Fibroblast of the aortic adventitia (primary cell): ENCODE data around the gene TPTE. TPM values are rescaled to one million over a fixed set of nuclear protein-coding genes. Genes with fewer than 3 reads are reported as not detected.
"Not testable (repeated sequence)": the region's sequence is repeated elsewhere in the genome, so short reads cannot be mapped to it uniquely, and the experiment has no call there.

Experiments used
- DNase-seq: peaks from one replicate; pipeline ENCODE4 v3.0.0-alpha.2; 2010; ENCODE audit warnings: low read depth
- H3K4me3 ChIP-seq: 2 replicates; pipeline ENCODE4 v1.5.1; 2011; ENCODE audit warnings: low read depth, mild to moderate bottlenecking, control low read depth, low read length, moderate library complexity
- total RNA-seq: library from RNA; depleted of rRNA; stranded (reverse); fragments of >200 nt; gene quantifications from 2 replicates; pipeline ENCODE4 v1.2.3, GENCODE V29; 2012; ENCODE audit warnings: low replicate concordance
- TF ChIP-seq, protein P1 (sequence below): IDR thresholded peaks from 2 replicates; pipeline ENCODE4 v1.5.1; 2011; ENCODE audit warnings: mild to moderate bottlenecking, low read length, control low read depth, inconsistent platforms; ENCODE audit not compliant: insufficient read depth

Gene TPTE
- total RNA-seq: not detected in 2 replicates

DNA sequence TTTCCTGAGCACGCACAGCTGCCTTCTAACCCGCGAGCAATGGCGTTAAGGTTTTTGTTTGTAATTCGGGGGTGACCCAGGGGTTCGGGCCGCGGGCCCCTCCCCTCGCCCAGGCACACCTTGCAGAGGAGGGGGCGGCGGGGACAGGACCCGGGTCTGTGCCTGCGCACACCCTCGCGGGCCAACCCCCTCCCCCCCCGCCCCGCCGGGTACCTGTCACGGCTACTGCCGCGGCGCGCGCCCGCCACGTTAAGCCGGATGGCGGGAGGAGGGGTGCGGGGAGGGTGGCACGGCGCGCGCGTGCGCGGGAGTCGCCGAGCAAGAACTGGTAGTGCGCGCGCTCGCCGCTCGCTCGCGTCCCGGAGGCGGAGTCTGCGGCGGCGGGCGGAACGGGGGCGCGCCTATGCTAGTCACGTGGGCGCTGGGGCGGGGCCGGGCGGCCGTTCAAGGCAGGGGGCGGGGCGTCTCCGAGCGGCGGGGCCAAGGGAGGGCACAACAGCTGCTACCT, at the start of gene TPTE:
TSS of gene TPTE (plus strand) at position 493 of the 508 bp plus-strand sequence. CDS start 17,141 bp downstream, outside the sequence.
- H3K4me3 ChIP-seq: no peak within 1 kb of the TSS
- DNase-seq: no peak
- TF ChIP-seq, protein P1, sequence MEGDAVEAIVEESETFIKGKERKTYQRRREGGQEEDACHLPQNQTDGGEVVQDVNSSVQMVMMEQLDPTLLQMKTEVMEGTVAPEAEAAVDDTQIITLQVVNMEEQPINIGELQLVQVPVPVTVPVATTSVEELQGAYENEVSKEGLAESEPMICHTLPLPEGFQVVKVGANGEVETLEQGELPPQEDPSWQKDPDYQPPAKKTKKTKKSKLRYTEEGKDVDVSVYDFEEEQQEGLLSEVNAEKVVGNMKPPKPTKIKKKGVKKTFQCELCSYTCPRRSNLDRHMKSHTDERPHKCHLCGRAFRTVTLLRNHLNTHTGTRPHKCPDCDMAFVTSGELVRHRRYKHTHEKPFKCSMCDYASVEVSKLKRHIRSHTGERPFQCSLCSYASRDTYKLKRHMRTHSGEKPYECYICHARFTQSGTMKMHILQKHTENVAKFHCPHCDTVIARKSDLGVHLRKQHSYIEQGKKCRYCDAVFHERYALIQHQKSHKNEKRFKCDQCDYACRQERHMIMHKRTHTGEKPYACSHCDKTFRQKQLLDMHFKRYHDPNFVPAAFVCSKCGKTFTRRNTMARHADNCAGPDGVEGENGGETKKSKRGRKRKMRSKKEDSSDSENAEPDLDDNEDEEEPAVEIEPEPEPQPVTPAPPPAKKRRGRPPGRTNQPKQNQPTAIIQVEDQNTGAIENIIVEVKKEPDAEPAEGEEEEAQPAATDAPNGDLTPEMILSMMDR: no peak

- not testable (repeated sequence) for DNase-seq
Observed at GRCh38 chr21:10471999-10472398, 49.4 kb upstream of the TPTE start.

DNA sequence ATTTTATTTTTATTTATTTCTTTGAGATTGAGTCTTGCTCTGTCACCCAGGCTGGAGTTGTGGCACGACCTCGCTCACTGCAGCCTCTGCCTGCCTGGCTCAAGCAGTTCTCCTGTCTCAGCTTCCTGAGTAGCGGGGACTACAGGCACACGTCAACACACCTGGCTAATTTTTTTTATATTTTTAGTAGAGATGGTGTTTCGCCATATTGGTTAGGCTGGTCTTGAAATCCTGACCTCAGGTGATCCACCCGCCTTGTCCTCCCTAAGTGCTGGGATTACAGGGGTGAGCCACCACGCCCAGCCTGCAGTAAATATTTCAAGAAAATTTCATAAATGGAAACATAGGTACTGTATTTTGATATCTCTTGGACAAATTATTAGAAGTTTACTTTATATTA, 43.6 kb upstream of the TPTE start:
- not testable (repeated sequence) for DNase-seq, H3K4me3 ChIP-seq

More at GRCh38 chr21:10471999-10472398, 49.4 kb upstream of the TPTE start:
- H3K4me3 ChIP-seq: not testable (repeated sequence)

DNA sequence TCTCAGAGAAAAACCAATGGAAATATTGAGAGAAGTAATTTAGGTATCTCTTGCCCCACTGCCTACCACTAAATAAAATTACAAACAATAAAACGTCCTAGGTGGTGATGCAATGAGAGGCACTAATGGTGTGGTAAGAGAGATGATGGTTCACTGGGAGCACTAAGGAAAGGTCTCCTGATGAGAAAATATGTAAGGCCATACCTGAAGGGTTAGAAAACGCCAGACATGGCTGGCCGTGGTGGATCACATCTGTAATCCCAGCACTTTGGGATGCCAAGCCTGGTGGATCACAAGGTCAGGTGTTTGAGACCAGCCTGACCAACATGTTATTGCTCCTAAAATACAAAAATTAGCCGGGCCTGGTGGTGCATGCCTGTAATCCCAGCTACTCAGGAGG, 41.5 kb upstream of the TPTE start:
- H3K4me3 ChIP-seq, DNase-seq: not testable (repeated sequence)

DNA sequence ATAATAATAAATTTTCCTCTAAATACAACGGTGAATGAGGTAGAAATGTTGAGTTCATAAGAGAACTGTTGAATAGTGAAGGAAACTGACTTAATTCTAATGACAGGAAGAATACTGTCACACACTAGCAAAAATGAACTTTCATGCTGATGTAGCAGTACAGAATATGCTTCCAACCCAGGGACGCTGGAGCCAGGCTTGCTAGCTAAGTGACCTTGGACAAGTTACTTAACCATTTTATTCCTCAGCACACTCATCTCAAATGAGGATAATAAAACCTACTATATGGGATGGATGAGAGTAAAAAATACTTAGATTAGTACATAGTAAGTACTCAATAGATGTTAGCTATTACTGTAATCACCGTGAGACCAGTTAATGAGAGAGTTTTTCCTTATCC, 36.5 kb upstream of the TPTE start:
- not testable (repeated sequence) for DNase-seq, H3K4me3 ChIP-seq

- not testable (repeated sequence) for H3K4me3 ChIP-seq, DNase-seq
Observed at GRCh38 chr21:10490453-10490852, 30.9 kb upstream of the TPTE start.

DNA sequence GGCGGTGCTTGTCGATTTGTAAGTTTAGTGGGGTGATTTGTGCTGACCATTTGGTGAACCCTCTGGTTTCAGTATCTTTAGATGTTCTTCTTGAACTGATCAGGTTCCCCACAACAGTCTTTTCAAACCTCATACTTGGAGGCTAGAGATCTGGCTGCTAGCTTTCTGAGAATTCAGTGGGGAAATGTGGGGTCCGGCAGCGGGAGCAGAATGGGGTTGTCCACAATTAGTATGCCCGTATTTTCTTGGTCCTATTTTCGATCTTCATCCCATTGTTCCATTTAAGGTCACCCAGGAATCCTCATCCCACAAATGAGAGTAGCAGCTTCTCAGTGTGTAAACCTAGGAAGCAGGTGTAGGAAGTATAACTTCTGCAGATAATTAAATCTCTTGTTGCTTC, 10.3 kb upstream of the TPTE start:
- no peak overlapping the region for H3K4me3 ChIP-seq
- no peak for DNase-seq
- TF ChIP-seq, protein P1: no peak

GRCh38 chr21:10516889-10517288, 4.5 kb upstream of the TPTE start:
- not testable (repeated sequence) for DNase-seq, H3K4me3 ChIP-seq

DNA sequence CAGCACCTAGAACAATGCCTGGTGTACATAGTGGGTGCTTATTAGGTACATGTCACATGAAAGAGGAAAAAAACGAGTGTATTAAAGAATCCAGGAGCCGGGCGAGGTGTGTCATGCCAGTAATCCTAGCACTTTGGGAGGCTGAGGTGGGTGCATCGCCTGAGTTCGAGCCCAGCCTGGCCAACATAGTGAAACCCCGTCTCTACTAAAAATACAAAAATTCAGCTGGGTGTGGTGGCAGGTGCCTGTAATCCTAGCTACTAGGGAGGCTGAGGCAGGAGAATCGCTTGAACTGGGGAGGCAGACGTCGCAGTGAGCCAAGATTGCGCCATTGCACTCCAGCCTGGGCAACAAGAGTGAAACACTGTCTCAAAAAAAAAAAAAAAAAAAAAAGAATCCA, 3.5 kb upstream of the TPTE start:
- not testable (repeated sequence) for DNase-seq, H3K4me3 ChIP-seq

DNA sequence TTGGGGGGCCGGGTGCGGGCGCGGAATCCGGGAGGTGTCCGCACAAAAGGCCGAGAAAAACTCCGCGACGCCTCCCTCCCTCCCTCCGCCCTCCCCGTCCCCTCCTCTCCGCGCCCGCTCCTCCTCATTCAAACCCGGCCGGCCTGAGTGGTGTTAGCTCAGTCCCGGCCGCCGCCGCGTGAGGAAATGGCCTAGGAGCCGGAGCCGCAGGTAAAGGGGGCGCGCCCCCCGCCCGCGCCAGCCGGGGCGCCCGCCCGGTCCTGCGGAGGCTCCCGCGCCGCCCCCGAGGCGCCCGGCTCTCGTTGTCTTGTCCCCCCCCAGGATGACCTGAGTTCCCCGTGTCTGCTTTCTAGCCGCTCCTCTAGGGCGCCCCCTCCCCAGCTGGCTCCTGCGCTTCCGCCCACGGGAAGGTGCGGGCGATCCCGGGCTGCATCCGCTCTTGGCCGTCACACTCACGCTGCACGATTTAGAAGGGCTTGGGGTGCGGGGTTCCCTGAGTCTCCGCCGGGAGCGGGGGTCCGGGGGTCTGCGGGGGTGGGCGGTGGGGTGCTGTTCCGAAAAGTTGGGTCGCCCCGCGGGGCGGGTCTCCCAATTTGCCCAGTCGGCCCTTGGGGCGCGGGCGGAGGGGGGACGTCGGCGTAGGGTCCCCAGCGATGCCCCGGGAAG, 585 bp downstream of the TPTE start:
- H3K4me3 ChIP-seq, DNase-seq: not testable (repeated sequence)

DNA sequence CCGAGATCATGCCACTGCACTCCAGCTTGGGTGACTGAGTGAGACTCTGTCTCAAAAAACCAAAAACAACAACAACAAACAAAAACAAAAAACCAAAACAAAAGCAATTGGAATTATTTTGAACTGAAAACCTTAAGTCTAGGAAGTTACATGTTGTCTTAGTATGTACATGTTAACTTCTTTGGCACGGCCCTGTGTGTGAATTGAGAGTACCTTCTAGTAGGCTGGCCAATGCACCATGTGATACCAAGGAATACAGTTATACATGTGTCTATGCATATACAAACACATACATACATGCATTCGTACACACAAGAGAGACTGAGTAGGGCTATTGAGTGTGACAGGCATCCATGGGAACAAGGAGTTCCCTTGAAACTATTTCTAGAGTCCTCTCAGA, 18.6 kb downstream of the TPTE start:
- no peak overlapping the region for H3K4me3 ChIP-seq
- DNase-seq: no peak
- TF ChIP-seq, protein P1: no peak

GRCh38 chr21:10544376-10544775, 23.0 kb downstream of the TPTE start:
- H3K4me3 ChIP-seq, DNase-seq: not testable (repeated sequence)

DNA sequence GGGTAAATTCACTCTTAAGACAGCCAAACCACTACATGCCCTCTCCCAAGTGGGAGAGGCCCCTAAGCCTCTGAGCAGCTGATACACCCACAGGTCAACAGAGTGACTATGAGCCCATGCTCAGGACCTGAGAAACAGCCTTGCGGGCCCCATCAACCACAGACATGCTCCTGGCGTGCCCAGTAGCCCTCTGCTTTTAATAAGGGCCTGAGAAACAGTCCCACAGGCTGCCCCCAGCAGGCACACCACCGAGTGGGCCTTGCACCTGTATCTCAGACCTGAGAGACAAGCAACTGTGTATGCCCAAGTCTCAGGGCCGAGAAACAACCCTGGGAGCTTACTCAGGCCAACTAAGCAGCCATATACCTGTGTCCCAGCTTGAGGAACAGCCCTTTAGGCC, 26.5 kb downstream of the TPTE start:
- not testable (repeated sequence) for DNase-seq, H3K4me3 ChIP-seq

- DNase-seq, H3K4me3 ChIP-seq: not testable (repeated sequence)
Observed at GRCh38 chr21:10548331-10548954, 27.1 kb downstream of the TPTE start.

DNA sequence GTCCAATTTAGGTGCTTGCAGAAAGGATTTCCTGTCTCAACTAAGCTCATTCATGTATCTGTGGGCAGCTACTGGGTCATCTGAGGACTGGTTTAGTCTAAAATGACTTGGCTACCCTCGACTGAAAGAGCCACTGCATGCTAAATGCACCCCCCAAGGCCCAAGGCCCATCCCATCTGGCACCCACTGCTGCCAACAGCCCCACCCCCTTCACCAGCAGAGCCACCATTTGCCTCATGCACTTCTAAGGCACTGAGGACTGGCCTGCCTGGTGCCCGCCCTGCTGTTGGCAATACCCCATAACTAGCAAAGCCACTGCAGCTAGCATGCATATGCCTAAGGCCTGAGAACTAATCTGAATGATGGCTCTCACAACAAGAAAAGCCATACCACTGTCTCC, 49.4 kb downstream of the TPTE start:
- not testable (repeated sequence) for DNase-seq, H3K4me3 ChIP-seq
